GM20000 (cell line): ENCODE data around the gene ATF7IP.
A peak's percentile ranks its signal among the peaks of the same experiment; 100 is the strongest.

Experiments used
- DNase-seq: peaks from one replicate; pipeline ENCODE4 v3.0.0; 2012; ENCODE audit warnings: low spot score
- CTCF ChIP-seq: IDR thresholded peaks from 2 replicates; pipeline ENCODE4 v1.5.1; 2012; ENCODE audit warnings: mild to moderate bottlenecking, control low read depth; ENCODE audit errors: extremely low read depth, missing control alignments

Gene ATF7IP

GRCh38 chr12:14443531-14443930 is 78.0 kb downstream of the ATF7IP start:
- no peak for DNase-seq
- no peak for TF ChIP-seq CTCF

GRCh38 chr12:14450479-14450878 is 85.0 kb downstream of the ATF7IP start:
- no peak for DNase-seq
- TF ChIP-seq CTCF = no peak

- DNase-seq = no peak
- no peak for TF ChIP-seq CTCF
These were observed 86.9 kb downstream of the ATF7IP start for GRCh38 chr12:14452336-14452735.

- no peak for TF ChIP-seq CTCF
- DNase-seq = no peak
These were observed 87.4 kb downstream of the ATF7IP start for GRCh38 chr12:14452865-14453264.

GRCh38 chr12:14454098-14454907 is 88.8 kb downstream of the ATF7IP start:
- DNase-seq = peak; percentile 53
- peak; percentile 64 for TF ChIP-seq CTCF

GRCh38 chr12:14460212-14460841 is 94.8 kb downstream of the ATF7IP start:
- TF ChIP-seq CTCF = no peak

GRCh38 chr12:14471497-14471896 is 106.0 kb downstream of the ATF7IP start:
- no peak for TF ChIP-seq CTCF
- DNase-seq = no peak

More at GRCh38 chr12:14460212-14460841, 94.8 kb downstream of the ATF7IP start:
- no peak for DNase-seq
